Ovary (tissue), 3 donors: ENCODE data around the gene TTLL10.

ENCODE experiments used
- CTCF ChIP-seq, 3 donors: fragments of 450-650 bp in 2 of 3; fragments of 200-600 bp in 1 of 3; IDR thresholded peaks; one replicate each; pipeline versions ENCODE4 v1.5.1 to v1.8.0; 2016 to 2022; ENCODE audit warnings: antibody characterized with exemption in 3 of 3, mild to moderate bottlenecking in 1 of 3
- EP300 ChIP-seq: sonication (generic); formaldehyde crosslinking; IDR thresholded peaks from one replicate; pipeline ENCODE4 v1.6.1; 2017; ENCODE audit warnings: antibody characterized with exemption
- POLR2A ChIP-seq: fragments of 450-650 bp; IDR thresholded peaks from one replicate; pipeline ENCODE4 v1.6.1; 2017; ENCODE audit warnings: antibody characterized with exemption, mild to moderate bottlenecking, moderate library complexity
- donor health status: DM: no; HTN: no; CAD: no.

- no peak for TF ChIP-seq CTCF (IDR thresholded peaks at IDR 0.05)
- TF ChIP-seq EP300, result no peak
- no peak for TF ChIP-seq POLR2A
Measured at GRCh38 chr1:1137256-1138045, 36.2 kb upstream of the TTLL10 start.
